ENCODE data around the gene SMIM17.

SMIM17 gene

GRCh38 chr19:56601375-56601774 is 41.6 kb upstream of the SMIM17 start:
- H3K4me3 ChIP-seq (ENCODE audit: low read depth, low read length) = no peak overlapping the region
- no peak for TF ChIP-seq CTCF (conservative IDR thresholded peaks at IDR 0.05; ENCODE audit: low read depth, low read length)
- DNase-seq (ENCODE audit: low read depth) = peak; percentile 12

GRCh38 chr19:56603829-56604228 is 39.1 kb upstream of the SMIM17 start:
- no peak for DNase-seq (ENCODE audit: low read depth)
- no peak overlapping the region for H3K4me3 ChIP-seq (ENCODE audit: low read depth, low read length)
- no peak for TF ChIP-seq CTCF (conservative IDR thresholded peaks at IDR 0.05; ENCODE audit: low read depth, low read length)

GRCh38 chr19:56608274-56608964 is 34.5 kb upstream of the SMIM17 start:
- no peak for TF ChIP-seq CTCF (conservative IDR thresholded peaks at IDR 0.05; ENCODE audit: low read depth, low read length)
- no peak overlapping the region for H3K4me3 ChIP-seq (ENCODE audit: low read depth, low read length)
- DNase-seq (ENCODE audit: low read depth) = no peak

- no peak overlapping the region for H3K4me3 ChIP-seq (ENCODE audit: low read depth, low read length)
- DNase-seq (ENCODE audit: low read depth) = no peak
- TF ChIP-seq CTCF (conservative IDR thresholded peaks at IDR 0.05; ENCODE audit: low read depth, low read length) = no peak
These were observed 31.7 kb upstream of the SMIM17 start for GRCh38 chr19:56611288-56611687.

GRCh38 chr19:56612737-56613136 is 30.2 kb upstream of the SMIM17 start:
- no peak for DNase-seq (ENCODE audit: low read depth)
- no peak overlapping the region for H3K4me3 ChIP-seq (ENCODE audit: low read depth, low read length)
- no peak for TF ChIP-seq CTCF (conservative IDR thresholded peaks at IDR 0.05; ENCODE audit: low read depth, low read length)

GRCh38 chr19:56613639-56614038 is 29.3 kb upstream of the SMIM17 start:
- no peak for TF ChIP-seq CTCF (conservative IDR thresholded peaks at IDR 0.05; ENCODE audit: low read depth, low read length)
- H3K4me3 ChIP-seq (ENCODE audit: low read depth, low read length) = no peak overlapping the region
- DNase-seq (ENCODE audit: low read depth) = no peak

GRCh38 chr19:56617531-56617930 is 25.4 kb upstream of the SMIM17 start:
- H3K4me3 ChIP-seq (ENCODE audit: low read depth, low read length) = no peak overlapping the region
- TF ChIP-seq CTCF (conservative IDR thresholded peaks at IDR 0.05; ENCODE audit: low read depth, low read length) = no peak
- DNase-seq (ENCODE audit: low read depth) = no peak
